SK-N-SH treated with all-trans-retinoic acid at 6 μM for 48 hours (cell line): ENCODE measurements around the gene PITPNC1.
A peak's percentile ranks its signal among the peaks of the same experiment; 100 is the strongest.

ENCODE experiments used
- ATAC-seq: fragments of 200-7000 bp; cut with Tn5 transposase; 3 replicates; pipeline ENCODE4 v1.9.1; 2020; ENCODE audit warnings: mild to moderate bottlenecking, moderate library complexity
- ARNTL ChIP-seq: fragments of 450-650 bp; formaldehyde crosslinking; IDR thresholded peaks from 2 replicates; pipeline ENCODE4 v1.5.0; 2020; ENCODE audit warnings: low read depth, mild to moderate bottlenecking, moderate library complexity, borderline replicate concordance
- BACH2 ChIP-seq: fragments of 250-450 bp; sonication (Bioruptor Pico); IDR thresholded peaks from 2 replicates; pipeline ENCODE4 v1.9.0; 2021; ENCODE audit warnings: mild to moderate bottlenecking, borderline replicate concordance
- CREB5 ChIP-seq: fragments of 250-450 bp; sonication (Bioruptor Pico); IDR thresholded peaks from 2 replicates; pipeline ENCODE4 v1.5.1; 2020; ENCODE audit warnings: low read depth, mild to moderate bottlenecking, moderate library complexity
- GLIS3 ChIP-seq: fragments of 250-450 bp; sonication (Bioruptor Pico); IDR thresholded peaks from 2 replicates; pipeline ENCODE4 v1.5.0; 2020; ENCODE audit warnings: mild to moderate bottlenecking, moderate library complexity
- ISL1 ChIP-seq: fragments of 250-450 bp; sonication (Bioruptor Pico); IDR thresholded peaks from 2 replicates; pipeline ENCODE4 v2.1.2; 2022; ENCODE audit warnings: mild to moderate bottlenecking, moderate library complexity
- OSR1 ChIP-seq: fragments of 250-450 bp; sonication (Bioruptor Pico); IDR thresholded peaks from 2 replicates; pipeline ENCODE4 v1.8.0; 2022; ENCODE audit warnings: moderate library complexity, mild to moderate bottlenecking, inconsistent platforms
- RARB ChIP-seq: fragments of 250-450 bp; sonication (Bioruptor Pico); IDR thresholded peaks from 2 replicates; pipeline ENCODE4 v1.8.0; 2021; ENCODE audit warnings: mild to moderate bottlenecking, moderate library complexity
- SNAI2 ChIP-seq: fragments of 250-450 bp; sonication (Bioruptor Pico); IDR thresholded peaks from 2 replicates; pipeline ENCODE4 v1.5.0; 2020; ENCODE audit warnings: mild to moderate bottlenecking, moderate library complexity
- TCF4 ChIP-seq: fragments of 250-450 bp; sonication (Bioruptor Pico); IDR thresholded peaks from 2 replicates; pipeline ENCODE4 v1.8.0; 2021; ENCODE audit warnings: mild to moderate bottlenecking, moderate library complexity, borderline replicate concordance
- TOX ChIP-seq: fragments of 250-450 bp; sonication (Bioruptor Pico); IDR thresholded peaks from 2 replicates; pipeline ENCODE4 v1.8.0; 2021; ENCODE audit warnings: mild to moderate bottlenecking, moderate library complexity, borderline replicate concordance
- ZC3H10 ChIP-seq: fragments of 250-450 bp; sonication (Bioruptor Pico); IDR thresholded peaks from 2 replicates; pipeline ENCODE4 v1.5.1; 2021; ENCODE audit warnings: mild to moderate bottlenecking, moderate library complexity
- ZFP3 ChIP-seq: fragments of 250-450 bp; sonication (Bioruptor Pico); IDR thresholded peaks from 2 replicates; pipeline ENCODE4 v1.5.0; 2020; ENCODE audit warnings: mild to moderate bottlenecking, moderate library complexity
- ZFP30 ChIP-seq: fragments of 450-650 bp; formaldehyde crosslinking; IDR thresholded peaks from 2 replicates; pipeline ENCODE4 v1.5.0; 2022; ENCODE audit warnings: mild to moderate bottlenecking, moderate library complexity
- ZNF565 ChIP-seq: fragments of 450-650 bp; formaldehyde crosslinking; conservative IDR thresholded peaks from 2 replicates; pipeline ENCODE4 v1.5.0; 2020; ENCODE audit warnings: low read depth, mild to moderate bottlenecking, moderate library complexity
- ZNF70 ChIP-seq: fragments of 450-650 bp; formaldehyde crosslinking; IDR thresholded peaks from 2 replicates; pipeline ENCODE4 v1.5.0; 2020; ENCODE audit warnings: mild to moderate bottlenecking, moderate library complexity
- ZNF8 ChIP-seq: fragments of 450-650 bp; formaldehyde crosslinking; IDR thresholded peaks from 2 replicates; pipeline ENCODE4 v1.5.0; 2020; ENCODE audit warnings: mild to moderate bottlenecking, moderate library complexity
- TF ChIP-seq, protein P1 (sequence below): fragments of 250-450 bp; sonication (Bioruptor Pico); IDR thresholded peaks from 2 replicates; pipeline ENCODE4 v1.8.0; 2020; ENCODE audit warnings: mild to moderate bottlenecking, moderate library complexity, borderline replicate concordance
- TF ChIP-seq, protein P2 (sequence below): fragments of 250-450 bp; sonication (Bioruptor Pico); IDR thresholded peaks from 2 replicates; pipeline ENCODE4 v1.5.0; 2020; ENCODE audit warnings: mild to moderate bottlenecking, moderate library complexity

The PITPNC1 gene

GRCh38 chr17:67605256-67605912 lies 228.3 kb downstream of the PITPNC1 start (continued):
- TF ChIP-seq, protein P1, sequence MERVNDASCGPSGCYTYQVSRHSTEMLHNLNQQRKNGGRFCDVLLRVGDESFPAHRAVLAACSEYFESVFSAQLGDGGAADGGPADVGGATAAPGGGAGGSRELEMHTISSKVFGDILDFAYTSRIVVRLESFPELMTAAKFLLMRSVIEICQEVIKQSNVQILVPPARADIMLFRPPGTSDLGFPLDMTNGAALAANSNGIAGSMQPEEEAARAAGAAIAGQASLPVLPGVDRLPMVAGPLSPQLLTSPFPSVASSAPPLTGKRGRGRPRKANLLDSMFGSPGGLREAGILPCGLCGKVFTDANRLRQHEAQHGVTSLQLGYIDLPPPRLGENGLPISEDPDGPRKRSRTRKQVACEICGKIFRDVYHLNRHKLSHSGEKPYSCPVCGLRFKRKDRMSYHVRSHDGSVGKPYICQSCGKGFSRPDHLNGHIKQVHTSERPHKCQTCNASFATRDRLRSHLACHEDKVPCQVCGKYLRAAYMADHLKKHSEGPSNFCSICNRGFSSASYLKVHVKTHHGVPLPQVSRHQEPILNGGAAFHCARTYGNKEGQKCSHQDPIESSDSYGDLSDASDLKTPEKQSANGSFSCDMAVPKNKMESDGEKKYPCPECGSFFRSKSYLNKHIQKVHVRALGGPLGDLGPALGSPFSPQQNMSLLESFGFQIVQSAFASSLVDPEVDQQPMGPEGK (CRISPR knock-in tag), result no peak
- TF ChIP-seq SNAI2 (CRISPR knock-in tag) (0 out of 2 replicates have a peak, but pooled peaks have one; percentile 64), ZC3H10 (CRISPR knock-in tag) (no peak), ZNF8 (no peak), TOX (CRISPR knock-in tag) (no peak), BACH2 (no peak), TCF4 (CRISPR knock-in tag) (no peak; the same call in 1 of the 2 replicates)

GRCh38 chr17:67606471-67606870 lies 229.4 kb downstream of the PITPNC1 start:
- ATAC-seq, result peak; percentile 20; the same call in 2 of the 3 replicates

GRCh38 chr17:67606896-67607604 lies 230.0 kb downstream of the PITPNC1 start:
- TF ChIP-seq, protein P2, sequence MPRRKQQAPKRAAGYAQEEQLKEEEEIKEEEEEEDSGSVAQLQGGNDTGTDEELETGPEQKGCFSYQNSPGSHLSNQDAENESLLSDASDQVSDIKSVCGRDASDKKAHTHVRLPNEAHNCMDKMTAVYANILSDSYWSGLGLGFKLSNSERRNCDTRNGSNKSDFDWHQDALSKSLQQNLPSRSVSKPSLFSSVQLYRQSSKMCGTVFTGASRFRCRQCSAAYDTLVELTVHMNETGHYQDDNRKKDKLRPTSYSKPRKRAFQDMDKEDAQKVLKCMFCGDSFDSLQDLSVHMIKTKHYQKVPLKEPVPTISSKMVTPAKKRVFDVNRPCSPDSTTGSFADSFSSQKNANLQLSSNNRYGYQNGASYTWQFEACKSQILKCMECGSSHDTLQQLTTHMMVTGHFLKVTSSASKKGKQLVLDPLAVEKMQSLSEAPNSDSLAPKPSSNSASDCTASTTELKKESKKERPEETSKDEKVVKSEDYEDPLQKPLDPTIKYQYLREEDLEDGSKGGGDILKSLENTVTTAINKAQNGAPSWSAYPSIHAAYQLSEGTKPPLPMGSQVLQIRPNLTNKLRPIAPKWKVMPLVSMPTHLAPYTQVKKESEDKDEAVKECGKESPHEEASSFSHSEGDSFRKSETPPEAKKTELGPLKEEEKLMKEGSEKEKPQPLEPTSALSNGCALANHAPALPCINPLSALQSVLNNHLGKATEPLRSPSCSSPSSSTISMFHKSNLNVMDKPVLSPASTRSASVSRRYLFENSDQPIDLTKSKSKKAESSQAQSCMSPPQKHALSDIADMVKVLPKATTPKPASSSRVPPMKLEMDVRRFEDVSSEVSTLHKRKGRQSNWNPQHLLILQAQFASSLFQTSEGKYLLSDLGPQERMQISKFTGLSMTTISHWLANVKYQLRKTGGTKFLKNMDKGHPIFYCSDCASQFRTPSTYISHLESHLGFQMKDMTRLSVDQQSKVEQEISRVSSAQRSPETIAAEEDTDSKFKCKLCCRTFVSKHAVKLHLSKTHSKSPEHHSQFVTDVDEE, result 0 out of 2 replicates have a peak, but pooled peaks have one; percentile 60
- TF ChIP-seq GLIS3 (CRISPR knock-in tag) (no peak), ZFP30 (CRISPR knock-in tag) (no peak), CREB5 (no peak), ZNF565 (CRISPR knock-in tag) (no peak), SNAI2 (CRISPR knock-in tag) (no peak), BACH2 (no peak), RARB (CRISPR knock-in tag) (no peak), ZC3H10 (CRISPR knock-in tag) (no peak), ZFP3 (CRISPR knock-in tag) (0 out of 2 replicates have a peak, but pooled peaks have one; percentile 62), OSR1 (CRISPR knock-in tag) (no peak), ZNF70 (no peak), ISL1 (CRISPR knock-in tag) (no peak)
- peak; percentile 65 for ATAC-seq

More at GRCh38 chr17:67606471-67606870, 229.4 kb downstream of the PITPNC1 start:
- TF ChIP-seq ZFP3 (CRISPR knock-in tag) (no peak), TCF4 (CRISPR knock-in tag) (no peak), ISL1 (CRISPR knock-in tag) (peak; percentile 72)
- TF ChIP-seq, all 23 proteins: peak for 1

- ATAC-seq, result no peak
- TF ChIP-seq, protein P1 (CRISPR knock-in tag), result no peak
- TF ChIP-seq TCF4 (CRISPR knock-in tag) (no peak), ISL1 (CRISPR knock-in tag) (no peak), ARNTL (CRISPR knock-in tag) (no peak), OSR1 (CRISPR knock-in tag) (no peak), GLIS3 (CRISPR knock-in tag) (no peak), ZFP30 (CRISPR knock-in tag) (no peak)
Observed at GRCh38 chr17:67610061-67610460, 233.0 kb downstream of the PITPNC1 start.
